Endodermal cell (in vitro differentiated cells): ENCODE results near the gene ALDH3B1. TPM values are rescaled to one million over a fixed set of nuclear protein-coding genes. Genes with fewer than 3 reads are reported as not detected.

ENCODE experiments used
- DNase-seq: peaks from one replicate; pipeline ENCODE4 v3.0.0-alpha.2; 2017
- H3K27ac ChIP-seq: 2 replicates; pipeline ENCODE4 v1.5.1; 2013; ENCODE audit warnings: mild to moderate bottlenecking, low read depth, low read length, moderate library complexity
- H3K27me3 ChIP-seq: 2 replicates; pipeline ENCODE4 v1.6.1; 2013; ENCODE audit warnings: mild to moderate bottlenecking, low read length, moderate library complexity; ENCODE audit not compliant: insufficient read depth, control insufficient read depth, poor library complexity, severe bottlenecking
- H3K36me3 ChIP-seq: 2 replicates; pipeline ENCODE4 v1.7.0; 2013; ENCODE audit warnings: mild to moderate bottlenecking, low read length, moderate library complexity; ENCODE audit not compliant: control insufficient read depth, insufficient read depth
- H3K4me1 ChIP-seq: one replicate; pipeline ENCODE4 v1.7.0; 2013; ENCODE audit warnings: low read length; ENCODE audit not compliant: control insufficient read depth, insufficient read depth
- H3K4me3 ChIP-seq: 2 replicates; pipeline ENCODE4 v1.5.1; 2013; ENCODE audit warnings: mild to moderate bottlenecking, low read length, moderate library complexity
- H3K9ac ChIP-seq: 2 replicates; pipeline ENCODE4 v1.6.1; 2013; ENCODE audit warnings: mild to moderate bottlenecking, low read length, moderate library complexity; ENCODE audit not compliant: poor library complexity, severe bottlenecking; ENCODE audit errors: extremely low read depth
- H3K9me3 ChIP-seq: 2 replicates; pipeline ENCODE4 v1.6.1; 2013; ENCODE audit warnings: mild to moderate bottlenecking, low read length, moderate library complexity; ENCODE audit not compliant: control insufficient read depth
- H3K27ac Mint-ChIP-seq: 2 replicates; pipeline ENCODE4 v1.8.0; 2020; ENCODE audit warnings: mixed read lengths
- H3K27me3 Mint-ChIP-seq: 2 replicates; pipeline ENCODE4 v1.8.0; 2021; ENCODE audit warnings: mild to moderate bottlenecking, mixed read lengths; ENCODE audit not compliant: insufficient read depth
- H3K36me3 Mint-ChIP-seq: 2 replicates; pipeline ENCODE4 v1.8.0; 2020; ENCODE audit warnings: low read depth, mixed read lengths
- H3K4me1 Mint-ChIP-seq: 2 replicates; pipeline ENCODE4 v1.8.0; 2020; ENCODE audit warnings: mixed read lengths
- H3K4me3 Mint-ChIP-seq: 2 replicates; pipeline ENCODE4 v1.8.0; 2020; ENCODE audit warnings: mild to moderate bottlenecking, moderate library complexity, mixed read lengths
- H3K9me3 Mint-ChIP-seq: 2 replicates; pipeline ENCODE4 v1.8.0; 2020; ENCODE audit warnings: mild to moderate bottlenecking, mixed read lengths
- WGBS, 2 experiments: methylation state at CpG; one replicate each; pipeline versions ENCODE4 v1.1.5 to v1.1.7; 2013; ENCODE audit warnings: missing lambda C conversion rate in 2 of 2, mixed read lengths in 1 of 2; ENCODE audit not compliant: insufficient coverage in 1 of 2, insufficient read length in 1 of 2; 5-methylcytosine and 5-hydroxymethylcytosine counted together
- total RNA-seq, 2 donors: library from RNA; stranded (reverse); fragmentation: NEBNext Ultra II Directional in 1 of 2; extraction: Animal tissue kit (Norgen Biotek cat#: 25700) in 1 of 2; gene quantifications; 2 replicates in 1 of 2; 3 replicates in 1 of 2; pipeline ENCODE4 v1.2.1, GENCODE V29; 2021
- TF ChIP-seq, protein P1 (sequence below): fragments of 200-600 bp; sonication (generic); conservative IDR thresholded peaks from 2 replicates; pipeline ENCODE4 v1.5.0; 2021; ENCODE audit warnings: antibody characterized with exemption, mild to moderate bottlenecking

ALDH3B1 gene
- total RNA-seq, 2 donors from 2014 or later, result 0.11 TPM; not detected in 1

GRCh38 chr11:68031144-68031464 lies 21.0 kb downstream of the ALDH3B1 start:
- Mint-ChIP-seq H3K4me3 (peak overlapping the region; percentile 84), H3K9me3 (peaks cover 16% of the 10 kb centered on the region), H3K36me3 (peaks cover 19% of the 10 kb centered on the region), H3K4me1 (peaks cover 4% of the 10 kb centered on the region), H3K27me3 (no peaks in the 10 kb centered on the region), H3K27ac (peak overlapping the region; percentile 79)
- Histone ChIP-seq H3K9ac (peak overlapping the region; percentile 88), H3K27me3 (no peaks in the 10 kb centered on the region), H3K4me1 (no peaks in the 10 kb centered on the region), H3K9me3 (peaks cover 7% of the 10 kb centered on the region), H3K36me3 (peaks cover 26% of the 10 kb centered on the region), H3K27ac (no peak overlapping the region), H3K4me3 (peak overlapping the region; percentile 98)
- no peak for DNase-seq
- 22 to 30% methylated on average over 4 to 10 of the region's 10 CpGs for WGBS, 2 experiments
- TF ChIP-seq, protein P1, sequence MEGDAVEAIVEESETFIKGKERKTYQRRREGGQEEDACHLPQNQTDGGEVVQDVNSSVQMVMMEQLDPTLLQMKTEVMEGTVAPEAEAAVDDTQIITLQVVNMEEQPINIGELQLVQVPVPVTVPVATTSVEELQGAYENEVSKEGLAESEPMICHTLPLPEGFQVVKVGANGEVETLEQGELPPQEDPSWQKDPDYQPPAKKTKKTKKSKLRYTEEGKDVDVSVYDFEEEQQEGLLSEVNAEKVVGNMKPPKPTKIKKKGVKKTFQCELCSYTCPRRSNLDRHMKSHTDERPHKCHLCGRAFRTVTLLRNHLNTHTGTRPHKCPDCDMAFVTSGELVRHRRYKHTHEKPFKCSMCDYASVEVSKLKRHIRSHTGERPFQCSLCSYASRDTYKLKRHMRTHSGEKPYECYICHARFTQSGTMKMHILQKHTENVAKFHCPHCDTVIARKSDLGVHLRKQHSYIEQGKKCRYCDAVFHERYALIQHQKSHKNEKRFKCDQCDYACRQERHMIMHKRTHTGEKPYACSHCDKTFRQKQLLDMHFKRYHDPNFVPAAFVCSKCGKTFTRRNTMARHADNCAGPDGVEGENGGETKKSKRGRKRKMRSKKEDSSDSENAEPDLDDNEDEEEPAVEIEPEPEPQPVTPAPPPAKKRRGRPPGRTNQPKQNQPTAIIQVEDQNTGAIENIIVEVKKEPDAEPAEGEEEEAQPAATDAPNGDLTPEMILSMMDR, result no peak

DNA sequence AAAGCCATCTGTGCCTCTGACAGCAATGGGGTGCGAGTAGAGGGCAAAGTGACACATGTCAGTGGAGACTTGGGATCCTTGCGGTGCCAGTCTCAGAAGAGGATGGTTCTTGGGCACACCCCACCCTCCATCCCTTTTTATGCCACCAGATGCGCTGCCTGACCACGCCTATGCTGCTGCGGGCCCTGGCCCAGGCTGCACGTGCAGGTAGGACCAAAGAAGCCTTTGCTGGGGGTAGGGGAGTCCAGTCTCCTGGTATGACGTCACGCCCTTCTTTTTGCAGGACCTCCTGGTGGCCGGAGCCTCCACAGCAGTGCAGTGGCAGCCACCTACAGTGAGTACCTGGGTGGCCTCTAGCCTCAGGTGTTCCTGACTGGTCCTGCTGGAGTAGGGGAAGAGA lies 21.9 kb downstream of the ALDH3B1 start:
- Histone ChIP-seq H3K27me3 (no peaks in the 10 kb centered on the region), H3K9me3 (peaks cover 7% of the 10 kb centered on the region), H3K4me1 (no peaks in the 10 kb centered on the region), H3K4me3 (peak overlapping the region; percentile 98), H3K27ac (no peak overlapping the region), H3K9ac (no peak overlapping the region), H3K36me3 (peaks cover 26% of the 10 kb centered on the region)
- H3K9me3 Mint-ChIP-seq, result peaks cover 16% of the 10 kb centered on the region
- 83 to 100% methylated on average over 6 to 9 of the region's 9 CpGs for WGBS, 2 experiments
- H3K36me3 Mint-ChIP-seq, result peaks cover 16% of the 10 kb centered on the region
- H3K27me3 Mint-ChIP-seq, result no peaks in the 10 kb centered on the region
- TF ChIP-seq, protein P1, result no peak
- peak overlapping the region; percentile 78 for H3K27ac Mint-ChIP-seq
- H3K4me1 Mint-ChIP-seq, result peaks cover 4% of the 10 kb centered on the region
- H3K4me3 Mint-ChIP-seq, result peak overlapping the region; percentile 84
- DNase-seq, result no peak

- Histone ChIP-seq H3K9me3 (peaks cover 7% of the 10 kb centered on the region), H3K4me1 (peaks cover 1% of the 10 kb centered on the region), H3K36me3 (peaks cover 26% of the 10 kb centered on the region), H3K4me3 (no peak overlapping the region), H3K27me3 (no peaks in the 10 kb centered on the region), H3K27ac (no peak overlapping the region), H3K9ac (no peak overlapping the region)
- H3K4me1 Mint-ChIP-seq, result peaks cover 4% of the 10 kb centered on the region
- H3K9me3 Mint-ChIP-seq, result peaks cover 16% of the 10 kb centered on the region
- peaks cover 16% of the 10 kb centered on the region for H3K36me3 Mint-ChIP-seq
- no peak for DNase-seq
- H3K4me3 Mint-ChIP-seq, result no peak overlapping the region
- TF ChIP-seq, protein P1, result no peak
- 95 to 96% methylated on average over 17 to 29 of the region's 29 CpGs for WGBS, 2 experiments
- H3K27me3 Mint-ChIP-seq, result no peaks in the 10 kb centered on the region
- no peak overlapping the region for H3K27ac Mint-ChIP-seq
Measured at GRCh38 chr11:68032997-68033707, 23.0 kb downstream of the ALDH3B1 start.
